Suppressor macrophage treated with lipopolysaccharide for 4 hours (primary cell): ENCODE results near the gene GALNT17.

ENCODE experiments used
- DNase-seq: peaks from one replicate; pipeline ENCODE4 v3.0.0-alpha.2; 2020

Gene GALNT17

GRCh38 chr7:71466448-71467145 is 334.7 kb downstream of the GALNT17 start:
- DNase-seq = no peak

- no peak for DNase-seq
Measured at GRCh38 chr7:71470326-71470725, 338.4 kb downstream of the GALNT17 start.

DNA sequence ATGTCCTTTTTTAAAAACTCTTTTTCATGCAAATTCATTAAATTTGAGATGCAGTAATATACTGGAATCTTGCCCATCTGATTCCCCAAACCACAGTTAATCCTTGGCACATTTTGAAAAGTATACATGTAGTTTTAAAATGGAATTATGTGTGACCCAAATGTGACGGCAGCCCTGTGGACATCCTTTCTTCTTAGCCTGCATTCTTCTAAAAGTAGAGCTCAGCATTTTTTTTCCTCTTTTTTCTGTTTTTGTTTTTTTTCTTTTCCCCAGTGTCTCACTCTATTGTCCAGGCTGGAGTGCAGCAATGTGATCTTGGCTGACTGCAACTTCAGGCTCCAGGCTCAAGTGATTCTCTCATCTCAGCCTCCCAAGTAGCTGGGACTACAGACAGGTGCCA is 338.9 kb downstream of the GALNT17 start:
- DNase-seq = no peak

- DNase-seq = no peak
Measured at GRCh38 chr7:71472962-71473361, 341.0 kb downstream of the GALNT17 start.

DNA sequence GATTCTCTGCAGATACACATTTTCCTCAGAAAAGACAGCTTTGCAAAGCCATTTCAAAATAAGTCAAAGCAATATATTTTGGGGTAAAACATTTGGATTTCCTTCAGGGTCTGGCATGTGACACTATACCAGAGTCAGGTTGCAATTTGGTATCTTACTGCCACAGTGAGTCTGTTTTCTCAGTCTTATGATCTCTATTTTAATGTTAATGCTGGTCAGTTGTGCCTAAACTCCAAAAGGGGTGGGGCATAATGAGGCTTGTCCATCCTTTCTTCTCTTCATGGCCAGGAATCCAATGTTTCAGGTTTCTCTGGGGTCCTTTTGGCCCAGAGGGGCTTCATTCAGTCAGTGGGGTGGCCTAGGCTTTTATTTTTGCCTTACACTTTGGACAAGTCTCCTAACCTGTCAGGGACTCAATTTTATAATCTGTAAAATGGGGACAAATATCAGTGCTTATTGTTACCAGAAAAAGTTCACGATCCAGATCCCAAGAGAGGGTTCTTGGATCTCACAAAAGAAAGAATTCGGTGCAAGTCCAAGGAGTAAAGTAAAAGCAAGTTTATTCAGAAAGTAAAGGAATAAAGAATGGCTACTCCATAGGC is 341.5 kb downstream of the GALNT17 start:
- no peak for DNase-seq

- DNase-seq = no peak
Measured at GRCh38 chr7:71477441-71477840, 345.5 kb downstream of the GALNT17 start.

DNA sequence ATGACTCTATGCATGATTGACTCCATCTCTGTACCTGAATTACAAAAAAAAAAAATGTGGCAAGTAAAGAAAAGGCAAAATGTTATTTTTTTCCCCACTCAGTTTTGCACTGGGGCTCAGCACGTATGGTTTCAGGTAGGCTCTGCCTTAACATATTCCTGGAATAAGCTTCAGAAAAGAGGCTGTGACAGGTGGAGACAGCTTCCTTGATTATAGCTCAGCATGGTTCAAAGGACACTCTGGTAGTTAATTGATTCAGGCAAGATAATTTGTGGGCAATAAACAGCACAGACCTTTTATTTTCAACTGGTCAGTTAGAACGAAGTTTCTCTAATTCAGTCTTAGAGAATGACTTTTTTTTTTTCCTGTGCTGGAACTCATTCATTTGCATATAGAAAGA is 347.3 kb downstream of the GALNT17 start:
- DNase-seq = no peak

DNA sequence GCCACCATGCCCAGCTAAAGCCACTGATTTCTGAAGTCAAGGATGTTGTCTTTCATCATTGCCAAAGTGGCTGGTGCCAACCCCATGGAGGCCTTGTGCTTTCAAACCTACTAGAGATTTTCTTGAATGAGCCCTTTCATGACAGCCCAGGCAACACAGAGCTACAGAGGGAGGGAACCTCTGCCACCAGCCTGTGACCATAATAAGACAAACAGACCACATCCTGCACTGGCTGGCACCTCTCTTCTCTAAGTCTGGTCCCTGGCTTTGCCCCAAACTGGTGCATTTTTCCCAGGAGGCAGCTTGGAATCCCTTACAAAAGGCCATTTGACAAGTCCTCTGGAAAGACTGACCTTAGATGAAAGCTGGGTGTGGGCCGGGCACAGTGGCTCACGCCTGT is 348.8 kb downstream of the GALNT17 start:
- no peak for DNase-seq

DNA sequence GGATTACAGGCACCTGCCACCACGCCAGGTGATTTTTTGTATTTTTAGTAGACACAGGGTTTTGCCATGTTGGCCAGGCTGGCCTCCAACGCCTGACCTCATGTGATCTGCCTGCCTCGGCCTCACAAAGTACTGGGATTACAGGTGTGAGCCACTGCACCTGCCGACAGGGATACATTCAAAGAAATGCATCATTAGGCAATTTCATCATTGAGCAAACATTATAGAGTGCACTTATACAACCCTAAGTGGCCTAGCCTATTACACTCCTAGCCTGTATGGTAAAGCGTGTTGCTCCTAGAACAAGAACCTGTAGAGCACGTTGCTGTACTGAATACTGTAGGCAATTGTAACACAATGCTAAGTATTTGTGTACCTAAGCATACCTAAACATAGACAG is 350.3 kb downstream of the GALNT17 start:
- DNase-seq = no peak

- DNase-seq = no peak
Measured at GRCh38 chr7:71484380-71484779, 352.4 kb downstream of the GALNT17 start.

- DNase-seq = no peak
Measured at GRCh38 chr7:71485586-71485985, 353.6 kb downstream of the GALNT17 start.

DNA sequence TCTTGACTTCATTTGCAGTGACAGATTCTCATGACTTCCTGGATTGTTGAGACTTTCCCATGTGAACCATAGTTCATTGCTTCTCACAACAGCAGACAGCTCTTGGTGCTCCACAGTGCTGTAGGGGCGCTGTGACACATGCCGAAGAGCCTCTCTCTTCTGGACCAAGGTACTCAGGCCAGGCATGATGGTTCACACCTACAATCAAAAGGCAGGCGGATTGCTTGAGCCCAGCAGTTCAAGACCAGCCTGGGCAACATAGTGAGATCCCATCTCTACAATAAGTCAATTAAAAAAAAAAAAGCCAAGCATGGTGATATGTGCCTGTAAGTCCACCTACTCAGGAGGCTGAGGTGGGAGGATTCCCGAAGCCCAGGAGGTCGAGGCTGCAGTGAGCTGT is 354.5 kb downstream of the GALNT17 start:
- DNase-seq = no peak

DNA sequence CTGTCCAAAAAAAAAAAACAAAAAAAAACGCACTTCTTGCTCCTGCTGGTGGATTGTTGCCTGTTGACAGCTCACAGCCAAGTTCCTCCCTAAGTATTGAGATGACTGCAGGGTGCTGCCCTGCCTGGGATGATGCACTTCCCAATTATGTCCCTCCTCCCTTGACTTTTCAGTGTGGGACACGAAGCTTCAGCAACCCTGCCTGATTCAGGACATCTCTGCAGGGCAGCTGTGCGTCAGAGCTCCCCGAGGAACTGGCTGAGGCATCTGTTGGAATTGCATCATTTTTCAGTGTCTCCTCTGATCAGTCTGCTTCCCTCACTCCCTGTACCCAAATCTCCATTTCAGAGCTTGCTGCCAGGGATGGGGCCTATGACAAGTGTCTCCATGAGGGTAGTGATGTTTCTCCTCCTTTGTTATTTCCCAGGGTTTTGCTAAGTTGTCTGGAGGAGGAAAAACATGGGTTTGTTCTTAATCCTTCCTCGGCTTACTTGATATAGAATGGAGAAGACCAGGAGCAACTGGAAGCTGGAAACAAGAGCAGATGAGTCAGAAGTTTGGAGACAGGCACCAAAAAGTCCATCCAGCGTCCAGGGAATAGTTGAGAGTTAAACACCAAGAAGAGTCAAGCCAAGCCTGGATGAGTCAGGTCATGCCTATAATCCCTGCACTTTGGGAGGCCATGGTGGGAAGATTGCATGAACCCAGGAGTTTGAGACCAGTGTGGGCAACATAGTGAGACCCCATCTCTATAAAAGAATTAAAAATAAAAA is 355.1 kb downstream of the GALNT17 start:
- no peak for DNase-seq

DNA sequence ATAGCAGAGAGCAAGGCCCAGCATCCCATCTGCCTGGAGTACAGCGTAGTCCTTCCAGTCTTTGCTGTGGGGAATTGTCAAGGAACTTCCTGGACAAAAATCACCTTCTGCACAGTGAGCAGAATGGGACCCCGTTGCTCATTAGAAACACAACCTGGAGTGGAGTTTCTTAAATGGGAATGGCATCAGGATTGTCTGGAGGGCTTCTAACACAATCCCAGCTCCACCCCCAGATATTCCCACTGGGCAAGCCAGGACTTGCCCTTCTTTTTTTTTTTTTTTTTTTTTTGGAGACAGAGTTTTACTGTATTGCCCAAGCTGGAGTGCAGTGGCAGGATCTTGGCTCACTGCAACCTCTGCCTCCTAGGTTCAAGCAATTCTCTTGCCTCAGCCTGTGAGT is 356.4 kb downstream of the GALNT17 start:
- DNase-seq = no peak

- no peak for DNase-seq
Measured at GRCh38 chr7:71491336-71491735, 359.4 kb downstream of the GALNT17 start.

- DNase-seq = no peak
Measured at GRCh38 chr7:71495828-71496227, 363.9 kb downstream of the GALNT17 start.

DNA sequence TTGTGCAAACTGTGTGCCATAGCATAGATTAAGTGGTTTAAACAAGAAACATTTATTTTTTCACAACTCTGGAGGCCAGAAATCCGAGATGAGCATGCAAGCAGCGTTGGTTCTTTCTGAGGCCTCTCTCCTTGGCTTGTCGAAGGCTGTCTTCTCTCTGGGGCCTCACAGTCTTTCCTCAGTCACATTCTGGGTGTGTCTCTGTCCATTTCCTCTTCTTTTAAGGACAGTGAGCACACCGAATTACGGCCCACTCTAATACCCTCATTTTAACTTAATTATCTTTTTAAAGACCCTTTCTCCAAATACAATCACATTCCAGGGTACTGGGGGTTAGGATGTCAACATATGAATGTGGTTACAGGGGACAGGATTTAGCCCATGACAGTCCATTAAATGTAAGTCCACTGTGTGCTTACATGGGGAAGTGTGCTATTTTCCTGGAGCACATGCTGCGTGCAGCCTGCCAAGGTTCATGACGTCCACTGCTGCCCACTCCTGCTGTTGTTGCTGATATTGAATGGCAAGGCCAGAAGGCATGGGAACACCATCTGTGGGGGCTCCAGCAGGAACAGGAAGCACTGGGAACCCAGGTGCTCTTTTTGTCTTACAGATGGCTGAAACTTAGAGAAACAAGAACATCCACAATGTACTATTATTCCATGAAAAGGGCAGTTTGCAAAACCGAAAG is 365.5 kb downstream of the GALNT17 start:
- no peak for DNase-seq

GRCh38 chr7:71498381-71498780 is 366.4 kb downstream of the GALNT17 start:
- no peak for DNase-seq

DNA sequence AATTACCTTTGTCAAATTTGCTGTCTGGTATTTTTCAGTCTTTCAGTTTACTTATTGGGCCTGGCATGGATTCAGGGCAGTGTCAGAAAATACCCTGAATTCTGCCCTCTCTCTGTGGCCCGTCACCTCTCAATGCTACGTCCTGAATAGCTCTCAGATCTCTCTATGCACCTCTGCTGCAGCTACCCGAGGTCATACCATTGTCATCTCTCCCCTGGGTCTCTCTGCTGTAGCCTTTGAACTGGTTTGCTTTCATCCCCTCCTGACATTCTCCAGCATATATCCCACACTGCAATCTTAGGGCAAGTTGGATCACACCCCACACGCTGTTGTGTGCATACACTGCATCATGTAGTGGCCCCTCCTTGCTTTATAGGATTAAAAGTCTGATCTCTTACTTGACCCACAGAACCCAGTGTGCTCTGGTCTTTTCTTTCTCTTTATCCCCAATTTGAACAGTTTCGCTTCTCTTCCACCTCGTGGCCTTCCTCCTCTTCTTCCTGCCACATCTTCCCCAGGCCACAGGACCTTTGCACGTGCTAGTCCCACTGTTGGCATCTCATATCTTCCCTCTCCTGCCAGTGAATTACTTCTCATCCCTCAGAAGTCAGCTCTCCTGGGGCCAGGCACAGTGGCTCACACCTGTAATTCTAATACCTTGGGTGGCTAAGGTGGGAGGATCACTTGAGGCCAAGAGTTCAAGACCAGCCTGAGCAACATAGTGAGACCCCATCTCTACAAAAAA is 372.9 kb downstream of the GALNT17 start:
- DNase-seq = no peak

DNA sequence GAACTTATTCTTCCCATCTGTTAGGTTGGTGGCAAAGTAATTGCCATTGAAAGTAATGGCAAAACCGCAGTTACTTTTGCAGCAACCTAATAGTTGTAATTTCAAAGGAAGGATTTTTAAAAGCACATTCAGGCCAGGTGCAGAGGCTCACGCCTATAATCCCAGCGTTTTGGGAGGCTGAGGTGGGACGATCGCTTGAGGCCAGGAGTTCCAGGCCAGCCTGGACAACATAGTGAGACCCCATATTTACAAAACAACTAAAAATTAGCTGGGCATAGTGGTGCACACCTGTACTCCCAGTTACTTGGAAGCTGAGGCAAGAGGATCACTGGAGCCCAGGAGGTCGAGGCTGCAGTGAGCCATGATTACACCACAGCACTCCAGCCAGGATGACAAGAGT is 374.9 kb downstream of the GALNT17 start:
- no peak for DNase-seq

DNA sequence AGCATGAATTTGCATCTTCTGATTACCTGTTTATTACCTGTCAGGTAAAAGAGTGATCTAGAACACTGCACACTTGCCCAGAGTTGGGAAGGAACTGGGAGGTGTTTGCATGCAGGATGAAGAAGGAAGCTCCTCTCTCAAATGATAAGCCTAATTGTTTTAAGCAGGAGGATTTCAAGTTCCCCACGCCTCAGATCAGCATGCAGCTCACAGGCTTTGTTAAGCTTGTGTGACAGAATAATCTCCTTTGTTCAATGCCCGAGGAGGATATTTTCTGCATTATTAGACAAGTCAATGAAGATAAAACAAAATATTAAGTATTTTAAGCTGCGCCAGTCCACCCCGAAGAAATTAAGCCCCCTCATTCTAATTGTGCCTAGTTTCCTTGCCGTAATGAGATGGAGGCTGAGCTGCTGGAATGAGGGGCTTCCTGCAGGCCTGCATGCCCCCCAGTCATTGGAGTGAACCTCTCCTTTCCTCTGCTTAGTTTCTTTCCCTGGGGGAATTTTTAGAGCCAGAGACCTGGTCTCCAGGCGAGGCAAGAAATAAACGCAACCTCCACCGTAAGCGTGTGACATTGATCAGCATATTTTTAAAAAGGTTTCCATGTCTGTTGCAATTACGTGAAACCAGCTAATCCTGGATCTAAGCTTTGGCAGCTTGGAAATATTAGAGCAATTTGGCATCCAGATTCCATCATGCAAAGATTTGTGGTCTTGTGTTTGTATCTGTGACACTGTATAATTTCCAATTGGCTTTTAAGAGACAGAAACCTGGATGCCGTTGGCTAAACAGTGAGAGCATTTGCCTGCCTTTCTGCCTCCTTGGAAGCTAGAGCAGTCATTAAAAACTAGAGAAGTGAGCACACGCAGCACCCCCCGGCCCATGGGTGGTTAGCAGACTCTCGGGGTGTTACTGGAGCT is 376.0 kb downstream of the GALNT17 start:
- DNase-seq = no peak

DNA sequence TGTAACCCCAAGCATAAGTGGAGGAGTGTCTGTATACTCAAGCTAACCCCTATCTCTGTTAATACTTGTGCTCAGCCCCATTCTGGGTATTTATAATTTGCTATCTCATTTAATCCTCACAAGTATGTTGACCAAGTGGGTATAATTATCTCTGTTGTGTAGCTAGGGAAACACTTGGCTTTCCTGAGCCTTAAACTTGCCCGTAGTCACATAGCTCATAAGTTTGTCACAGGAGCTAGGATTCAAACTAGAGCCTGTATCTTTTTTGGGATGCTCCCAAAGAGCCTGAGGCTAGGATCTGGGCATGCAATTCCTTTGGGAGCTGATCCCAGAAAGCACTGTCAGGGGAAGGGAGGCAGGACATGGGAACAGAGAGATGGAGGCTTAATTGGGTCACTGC is 377.4 kb downstream of the GALNT17 start:
- DNase-seq = no peak
